K562 (cell line): ENCODE results near the gene ZNF174. TPM values are rescaled to one million over a fixed set of nuclear protein-coding genes. Genes with fewer than 3 reads are reported as not detected.

Experiments
- AFF4 ChIP-seq: sonication (generic); formaldehyde crosslinking; IDR thresholded peaks from 2 replicates; pipeline ENCODE4 v1.8.0; 2023; ENCODE audit warnings: mild to moderate bottlenecking, missing genetic modification reagents
- CCAR2 ChIP-seq: fragments of 200-400 bp; formaldehyde crosslinking; IDR thresholded peaks from 2 replicates; pipeline ENCODE4 v1.6.1; 2017; ENCODE audit warnings: mild to moderate bottlenecking, low read depth, low read length
- CXXC5 ChIP-seq: fragments of 250-450 bp; sonication (Bioruptor Pico); IDR thresholded peaks from 2 replicates; pipeline ENCODE4 v1.8.0; 2022; ENCODE audit warnings: inconsistent platforms, mild to moderate bottlenecking, moderate library complexity
- E2F1 ChIP-seq: sonication (generic); formaldehyde crosslinking; IDR thresholded peaks from 2 replicates; pipeline ENCODE4 v1.8.1; 2023; ENCODE audit warnings: mild to moderate bottlenecking, missing genetic modification reagents, moderate library complexity
- ELF4 ChIP-seq: fragments of 450-650 bp; formaldehyde crosslinking; IDR thresholded peaks from 2 replicates; pipeline ENCODE4 v1.4.0; 2022; ENCODE audit warnings: missing genetic modification characterization
- ERF ChIP-seq: fragments of 450-650 bp; formaldehyde crosslinking; IDR thresholded peaks from 2 replicates; pipeline ENCODE4 v1.4.0; 2020; ENCODE audit warnings: mild to moderate bottlenecking, mixed read lengths
- ETV5 ChIP-seq: sonication (generic); formaldehyde crosslinking; IDR thresholded peaks from 2 replicates; pipeline ENCODE4 v1.4.0; 2020; ENCODE audit warnings: low read depth, mild to moderate bottlenecking, missing genetic modification reagents
- HNRNPK ChIP-seq: fragments of 200-400 bp; formaldehyde crosslinking; IDR thresholded peaks from one replicate; pipeline ENCODE4 v1.6.1; 2018; ENCODE audit warnings: mild to moderate bottlenecking, low read depth, low read length; ENCODE audit not compliant: poor library complexity, severe bottlenecking
- KLF13 ChIP-seq: fragments of 450-650 bp; IDR thresholded peaks from 2 replicates; pipeline ENCODE4 v1.6.1; 2016; ENCODE audit warnings: missing genetic modification characterization, low read depth, mild to moderate bottlenecking, missing compliant biosample characterization, moderate library complexity, borderline replicate concordance
- L3MBTL2 ChIP-seq: fragments of 450-650 bp; IDR thresholded peaks from 2 replicates; pipeline ENCODE4 v1.6.1; 2016; ENCODE audit warnings: mild to moderate bottlenecking, moderate library complexity
- MAFF ChIP-seq: IDR thresholded peaks from 2 replicates; pipeline ENCODE4 v1.6.1; 2012; ENCODE audit warnings: low read length, improper control_type of control experiment
- MTA3 ChIP-seq: fragments of 450-650 bp; formaldehyde crosslinking; IDR thresholded peaks from 2 replicates; pipeline ENCODE4 v1.6.1; 2017; ENCODE audit warnings: mild to moderate bottlenecking, borderline replicate concordance
- NR2C2 ChIP-seq, 2 experiments: fragments of 200-800 bp in 1 of 2; sonication (Bioruptor generic) in 1 of 2; sonication (generic) in 1 of 2; formaldehyde crosslinking in 1 of 2; IDR thresholded peaks; 2 replicates each; pipeline versions ENCODE4 v1.6.1 to v1.8.0; 2016 to 2022; ENCODE audit warnings: mild to moderate bottlenecking in 1 of 2, missing compliant biosample characterization in 1 of 2, missing genetic modification characterization in 1 of 2, missing genetic modification reagents in 1 of 2
- PHB ChIP-seq: fragments of 250-450 bp; sonication (Bioruptor Pico); IDR thresholded peaks from 2 replicates; pipeline ENCODE4 v1.5.0; 2021
- SETDB1 ChIP-seq: IDR thresholded peaks from one replicate; pipeline ENCODE4 v1.6.1; 2012; ENCODE audit warnings: low read length, control low read depth, inconsistent platforms
- SMAD4 ChIP-seq: fragments of 250-450 bp; sonication (Bioruptor Pico); conservative IDR thresholded peaks from 2 replicates; pipeline ENCODE4 v1.8.0; 2021; ENCODE audit warnings: inconsistent platforms, mild to moderate bottlenecking, moderate library complexity
- TCF7 ChIP-seq: sonication (generic); IDR thresholded peaks from 2 replicates; pipeline ENCODE4 v1.6.1; 2016; ENCODE audit warnings: antibody characterized with exemption, borderline replicate concordance
- ZFX ChIP-seq: sonication (generic); formaldehyde crosslinking; IDR thresholded peaks from 2 replicates; pipeline ENCODE4 v1.8.0; 2022; ENCODE audit warnings: mild to moderate bottlenecking, missing genetic modification reagents, moderate library complexity
- ZNF263 ChIP-seq: sonication (generic); formaldehyde crosslinking; IDR thresholded peaks from 2 replicates; pipeline ENCODE4 v1.8.0; 2022; ENCODE audit warnings: mild to moderate bottlenecking, missing genetic modification reagents, borderline replicate concordance
- ZNF507 ChIP-seq: conservative IDR thresholded peaks from 2 replicates; pipeline ENCODE4 v1.6.1; 2017; ENCODE audit warnings: missing genetic modification characterization, missing compliant biosample characterization
- ZNF589 ChIP-seq: fragments of 200-800 bp; sonication (Bioruptor generic); IDR thresholded peaks from 2 replicates; pipeline ENCODE4 v1.6.1; 2016; ENCODE audit warnings: low read depth, missing genetic modification characterization, missing compliant biosample characterization
- polyA plus RNA-seq, 8 experiments: library from polyadenylated mRNA; depleted of rRNA in 4 of 8; stranded (reverse) in 5 of 8; unstranded in 3 of 8; fragments of >200 nt; fragmentation: Nextera tagmentation in 2 of 8; fragmentation: Illumina TruSeq in 1 of 8; extraction: Ambion mirVana in 2 of 8; extraction: Trizol in 1 of 8; gene quantifications; 2 replicates each; pipeline versions ENCODE4 v1.2.1 to v1.2.3, GENCODE V29; 2011 to 2014; ENCODE audit warnings: inconsistent platforms in 1 of 8, missing spikeins in 1 of 8
- total RNA-seq, 7 experiments: library from RNA; depleted of rRNA in 6 of 7; stranded (reverse); fragments of >200 nt in 6 of 7; fragmentation: Illumina TruSeq in 2 of 7; extraction: Trizol in 2 of 7; gene quantifications; 2 replicates each; pipeline versions ENCODE4 v1.2.1 to v1.2.3, GENCODE V29; 2011 to 2021; ENCODE audit warnings: low replicate concordance in 1 of 7

Gene ZNF174
- total and polyA plus RNA-seq, 9 of the 15 experiments (the other 6 are each of a cell fraction or from before 2014, with no cell fraction given), result 5.1 to 19.1 (median 12.5) TPM

- peak; percentile 96 for TF ChIP-seq CXXC5 (CRISPR knock-in tag)
- 0 out of 2 replicates have a peak, but pooled peaks have one; percentile 34 for TF ChIP-seq AFF4 (CRISPR knock-in tag)
- TF ChIP-seq L3MBTL2, result peak; percentile 97
- peak; percentile 99 for TF ChIP-seq ZFX (CRISPR knock-in tag)
- 0 out of 2 replicates have a peak, but pooled peaks have one; percentile 30 for TF ChIP-seq ZNF589 (CRISPR knock-in tag)
- TF ChIP-seq ERF (CRISPR knock-in tag), result peak; percentile 78; the same call in 1 of the 2 replicates
- peak; percentile 71; the same call in 1 of the 2 replicates for TF ChIP-seq ETV5 (CRISPR knock-in tag)
- no peak for TF ChIP-seq ZNF507 (tag)
- TF ChIP-seq MTA3, result peak; percentile 71; the same call in 1 of the 2 replicates
- 0 out of 2 replicates have a peak, but pooled peaks have one; percentile 32 for TF ChIP-seq ZNF263 (CRISPR knock-in tag)
- TF ChIP-seq HNRNPK, result no peak
- TF ChIP-seq NR2C2 (CRISPR knock-in tag; IDR thresholded peaks at IDR 0.05), result no peak
- TF ChIP-seq NR2C2 (tag; IDR thresholded peaks at IDR 0.05), result peak; percentile 90
- TF ChIP-seq PHB (CRISPR knock-in tag), result no peak
- TF ChIP-seq E2F1 (CRISPR knock-in tag), result peak; percentile 45; the same call in 1 of the 2 replicates
- no peak for TF ChIP-seq SETDB1
- TF ChIP-seq ELF4 (CRISPR knock-in tag), result peak; percentile 52
- TF ChIP-seq TCF7, result no peak
- TF ChIP-seq MAFF, result no peak
- TF ChIP-seq CCAR2, result no peak
- TF ChIP-seq SMAD4 (CRISPR knock-in tag), result peak; percentile 63
- peak; percentile 84 for TF ChIP-seq KLF13 (tag)
These were observed 56.6 kb downstream of the ZNF174 start (continued) for GRCh38 chr16:3457434-3458252.
